ENCODE measurements around the gene MGMT. TPM values are rescaled to one million over a fixed set of nuclear protein-coding genes. Genes with fewer than 3 reads are reported as not detected.

Gene MGMT
- total RNA-seq, 1 donor from 2014 or later, result 14.5 TPM

DNA sequence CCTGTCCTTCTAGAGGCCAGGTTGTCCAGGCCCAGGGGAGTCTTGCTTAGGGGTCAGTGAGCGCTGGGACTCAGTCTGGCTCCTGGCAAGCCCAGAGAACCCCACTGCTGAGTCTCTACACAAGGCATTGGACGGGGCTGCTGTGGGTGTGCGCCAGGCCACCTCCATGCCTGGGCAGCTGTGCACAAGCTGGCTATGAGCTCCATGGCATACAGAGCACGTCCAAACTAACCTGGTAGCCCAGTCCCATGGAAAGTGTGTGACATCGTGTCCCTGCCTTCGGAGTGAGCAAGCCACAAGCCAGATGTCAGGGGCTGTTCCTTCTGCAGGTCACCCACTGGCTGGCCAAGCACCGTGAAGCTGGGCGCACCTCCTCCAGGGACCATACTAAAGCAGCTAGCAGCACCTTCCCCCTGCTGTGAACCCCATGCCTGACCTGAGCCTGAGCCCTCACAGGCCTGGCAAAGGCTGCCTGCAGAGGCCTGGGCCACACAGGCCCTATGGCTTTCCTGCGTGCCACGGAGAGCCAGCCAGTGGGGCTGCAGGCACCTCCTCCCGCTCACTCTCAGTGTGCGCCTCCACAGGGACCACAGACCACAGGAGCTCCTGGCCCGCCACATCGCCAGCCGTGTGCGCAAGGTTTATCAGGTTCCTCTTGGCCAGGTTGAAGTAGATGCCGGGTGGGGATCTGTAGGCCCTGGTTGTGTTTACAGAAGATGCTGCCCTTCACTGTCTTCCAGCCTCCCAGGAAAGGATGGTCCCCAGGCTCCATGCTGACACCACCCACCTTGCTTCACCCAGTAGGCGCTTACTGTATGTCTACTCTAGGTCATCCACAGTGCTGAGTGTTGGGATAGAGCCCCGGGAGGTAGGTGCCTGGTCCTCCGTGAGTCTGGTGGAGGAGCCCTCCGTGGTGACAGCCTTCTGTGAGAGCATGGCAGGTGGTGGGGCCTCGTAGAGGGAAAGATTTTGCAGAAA lies 277.4 kb downstream of the MGMT start:
- intact Hi-C loops (cut with DNase I), result no loop called here
- ATAC-seq, result no peak
- no peak for DNase-seq (ENCODE audit: missing footprints)

DNA sequence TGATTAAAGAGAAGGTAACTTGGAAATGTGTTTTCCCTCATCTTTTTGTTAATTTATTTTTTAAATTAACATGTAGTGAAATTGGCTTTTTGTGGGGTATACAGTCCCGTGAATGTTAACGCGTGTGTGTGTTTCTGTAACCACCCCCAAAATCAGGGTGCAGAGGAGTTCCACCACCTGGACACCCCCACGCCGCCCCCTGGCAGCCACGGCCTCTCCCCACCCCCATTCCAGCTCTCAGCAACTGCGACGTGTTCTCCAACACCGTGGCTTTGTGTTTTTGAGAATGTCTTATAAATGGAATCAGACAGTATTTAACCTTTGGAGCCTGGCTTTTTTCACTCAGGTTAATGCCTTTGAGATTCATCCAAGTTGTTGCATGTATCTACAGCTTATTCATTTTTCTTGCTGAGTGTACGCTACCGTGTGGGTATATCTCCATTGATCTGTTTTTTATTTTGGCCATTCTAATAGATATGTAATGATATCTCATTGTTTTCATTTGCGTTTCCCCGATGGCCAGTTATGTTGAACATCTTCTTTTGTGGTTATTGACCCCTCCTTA lies 278.2 kb downstream of the MGMT start:
- DNase-seq (ENCODE audit: missing footprints), result no peak
- ATAC-seq, result no peak
- intact Hi-C loops (cut with DNase I), result no loop called here

DNA sequence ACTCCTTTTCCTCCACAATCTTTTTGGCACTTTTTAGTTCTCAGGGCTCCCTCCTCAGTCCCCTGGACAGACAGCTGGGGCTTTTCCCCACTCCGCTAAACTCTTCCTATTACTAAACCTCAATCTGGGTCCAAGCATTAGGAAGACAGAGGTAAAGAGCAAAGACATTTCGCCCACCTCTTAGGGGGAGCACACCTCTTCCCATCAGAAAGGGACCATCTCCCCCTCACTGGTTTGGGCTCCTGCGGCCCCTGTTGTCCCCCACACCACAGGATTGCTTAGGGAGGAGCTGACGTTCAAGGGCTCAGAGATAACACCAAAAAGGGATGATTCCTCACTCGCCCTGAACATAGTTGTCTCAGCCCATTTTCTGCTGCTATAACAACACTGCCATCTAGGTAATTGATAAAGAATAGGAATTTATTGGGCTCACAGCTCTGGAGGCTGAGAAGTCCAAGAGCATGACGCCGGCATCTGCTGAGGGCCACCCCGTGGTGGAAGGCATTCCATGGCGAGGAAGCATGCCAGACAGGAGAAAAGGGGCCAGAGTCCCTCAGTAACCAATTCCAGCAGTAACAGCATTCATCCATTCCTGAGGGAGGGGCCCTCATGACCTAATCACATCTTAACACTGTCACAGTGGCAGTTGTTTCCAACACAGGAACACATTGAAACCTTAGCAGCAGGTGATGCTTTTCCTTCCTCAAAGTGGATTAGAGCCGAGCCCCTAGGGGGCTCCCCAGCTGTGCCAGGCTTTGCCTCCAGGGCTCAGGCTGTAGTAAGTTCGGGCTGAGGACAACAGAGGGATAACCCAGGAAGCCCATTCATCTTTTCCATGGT lies 287.4 kb downstream of the MGMT start:
- intact Hi-C loops (cut with DNase I), result no loop called here
- ATAC-seq (no peak), DNase-seq (ENCODE audit: missing footprints) (no peak)

DNA sequence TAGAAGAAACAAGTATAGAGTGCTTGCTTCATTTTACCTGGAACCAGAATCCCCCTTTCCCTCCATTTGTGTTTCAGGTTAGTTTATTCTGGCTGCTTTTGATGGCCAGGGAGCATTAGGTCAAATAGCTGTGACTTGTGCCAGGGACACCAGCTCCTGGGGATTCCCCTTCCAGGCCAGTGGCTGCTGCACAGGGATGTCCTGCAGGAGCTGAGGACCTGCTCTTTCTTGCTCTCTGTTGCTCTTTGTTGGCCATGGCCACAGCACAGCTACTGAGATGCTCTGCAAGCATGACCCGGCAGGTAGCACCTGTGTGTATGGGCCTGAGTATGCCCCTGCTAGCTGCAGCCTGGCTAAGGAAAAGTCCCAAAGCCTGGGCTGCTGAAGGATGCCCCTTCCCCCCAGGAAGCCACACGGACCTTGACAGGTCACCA lies 288.1 kb downstream of the MGMT start:
- ATAC-seq (no peak), DNase-seq (ENCODE audit: missing footprints) (no peak)
- intact Hi-C loops (cut with DNase I), result no loop called here

DNA sequence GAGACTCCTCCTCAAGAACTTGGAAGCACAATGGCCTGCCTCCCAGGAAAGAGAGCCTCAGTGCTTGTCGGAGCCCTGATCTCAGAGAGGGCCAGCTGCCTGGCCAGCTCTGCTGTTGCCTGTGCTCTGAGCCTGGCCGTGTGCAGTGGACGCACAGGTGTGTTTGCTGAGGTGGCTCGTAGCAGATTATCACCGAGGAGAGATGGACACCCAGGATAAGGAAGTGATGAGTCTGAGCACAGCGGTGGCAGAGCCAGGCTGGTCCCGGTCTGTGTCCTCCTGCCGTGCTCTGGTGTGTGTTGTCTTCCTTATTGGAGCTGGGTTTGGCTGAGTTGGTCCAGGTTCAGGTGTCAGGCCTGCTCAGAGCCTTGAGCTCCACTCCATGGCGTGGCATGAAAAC lies 288.6 kb downstream of the MGMT start:
- ATAC-seq (no peak), DNase-seq (ENCODE audit: missing footprints) (no peak)
- intact Hi-C loops (cut with DNase I), result no loop called here

DNA sequence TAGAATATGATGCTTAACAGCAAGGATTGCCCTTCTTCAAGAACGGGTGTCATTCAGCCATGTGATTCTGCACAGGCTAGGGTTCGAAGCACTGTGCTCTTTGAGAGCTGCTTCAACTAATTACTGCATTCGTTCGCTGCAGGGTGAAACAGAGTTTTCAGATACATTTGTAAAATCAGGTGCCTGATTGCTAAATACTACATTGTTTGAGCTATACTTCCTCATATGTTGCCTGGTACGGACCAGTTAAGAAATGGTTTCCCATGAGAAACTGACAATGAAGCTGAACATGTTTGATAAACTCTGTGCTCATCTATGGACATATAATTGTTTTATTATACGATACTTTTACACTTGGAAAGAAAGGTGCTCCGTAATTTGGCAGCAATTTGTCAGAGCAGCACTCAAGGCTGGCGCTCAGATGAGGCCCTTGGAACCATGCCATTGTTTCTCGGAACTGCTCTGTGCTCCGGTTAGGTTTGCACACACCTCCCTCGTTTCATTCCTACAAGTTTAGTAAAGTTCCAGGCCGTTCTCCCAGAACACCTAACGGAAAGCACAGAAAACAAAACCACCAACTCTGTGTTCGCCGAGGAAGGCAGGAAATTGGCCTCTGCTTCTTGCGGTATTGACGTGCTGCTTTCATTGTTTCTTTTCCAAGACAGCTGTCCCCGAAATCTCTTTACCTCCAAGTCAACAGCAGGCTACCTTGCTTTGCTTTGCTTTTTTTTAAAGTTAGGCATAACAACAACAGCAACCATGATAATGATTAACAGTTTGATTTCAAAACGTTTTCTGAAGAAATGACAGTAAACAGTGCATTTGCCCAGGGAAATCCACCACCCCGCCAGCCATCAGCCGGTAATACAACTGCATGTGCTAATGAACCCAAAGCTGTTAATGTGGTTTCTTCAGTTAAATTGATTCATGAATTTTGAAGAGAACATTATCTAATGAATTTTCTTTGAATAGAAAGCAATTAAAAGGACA lies 290.2 kb downstream of the MGMT start:
- intact Hi-C loops (cut with DNase I), result no loop called here
- DNase-seq (ENCODE audit: missing footprints), result no peak
- ATAC-seq, result no peak

DNA sequence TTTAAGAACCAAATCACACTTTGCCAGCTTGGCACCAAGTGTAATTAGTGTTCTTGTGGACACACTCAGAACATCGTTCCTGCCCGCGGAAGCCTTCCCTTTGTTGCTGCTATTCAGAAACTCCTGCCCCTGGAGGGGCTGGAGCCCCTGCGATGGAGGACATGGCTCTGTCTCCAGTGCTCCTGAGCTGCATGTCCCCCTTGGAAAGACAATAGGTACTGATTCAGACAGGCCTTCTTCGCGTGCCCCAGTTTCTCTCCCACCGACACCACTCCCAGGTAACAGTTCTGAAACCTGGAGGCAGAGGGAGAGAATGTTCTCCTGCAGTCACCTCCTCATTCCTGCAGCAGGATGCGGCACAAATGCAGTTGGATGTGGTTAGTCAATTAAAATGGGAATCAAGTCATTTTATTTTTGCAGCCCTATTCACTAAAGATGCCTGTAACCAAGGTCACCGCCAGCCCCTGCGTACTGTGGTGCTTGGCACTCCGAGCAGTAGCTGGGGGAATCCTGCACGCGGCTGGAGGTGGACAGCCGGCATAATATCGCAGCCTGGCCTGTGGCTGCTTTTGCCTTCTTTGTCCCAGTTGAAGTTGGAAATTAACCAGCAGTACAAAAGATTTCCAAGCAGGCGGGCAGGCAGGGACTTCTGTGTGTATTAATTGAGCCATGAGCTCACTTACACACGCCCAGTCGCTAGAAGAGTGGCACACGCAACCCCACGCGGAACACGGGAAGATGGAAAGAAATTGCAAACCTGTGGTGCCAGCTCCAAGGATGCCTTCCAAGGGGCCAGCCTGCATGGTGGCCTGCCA lies 291.4 kb downstream of the MGMT start:
- DNase-seq (ENCODE audit: missing footprints) (no peak), ATAC-seq (no peak)
- intact Hi-C loops (cut with DNase I), result no loop called here

DNA sequence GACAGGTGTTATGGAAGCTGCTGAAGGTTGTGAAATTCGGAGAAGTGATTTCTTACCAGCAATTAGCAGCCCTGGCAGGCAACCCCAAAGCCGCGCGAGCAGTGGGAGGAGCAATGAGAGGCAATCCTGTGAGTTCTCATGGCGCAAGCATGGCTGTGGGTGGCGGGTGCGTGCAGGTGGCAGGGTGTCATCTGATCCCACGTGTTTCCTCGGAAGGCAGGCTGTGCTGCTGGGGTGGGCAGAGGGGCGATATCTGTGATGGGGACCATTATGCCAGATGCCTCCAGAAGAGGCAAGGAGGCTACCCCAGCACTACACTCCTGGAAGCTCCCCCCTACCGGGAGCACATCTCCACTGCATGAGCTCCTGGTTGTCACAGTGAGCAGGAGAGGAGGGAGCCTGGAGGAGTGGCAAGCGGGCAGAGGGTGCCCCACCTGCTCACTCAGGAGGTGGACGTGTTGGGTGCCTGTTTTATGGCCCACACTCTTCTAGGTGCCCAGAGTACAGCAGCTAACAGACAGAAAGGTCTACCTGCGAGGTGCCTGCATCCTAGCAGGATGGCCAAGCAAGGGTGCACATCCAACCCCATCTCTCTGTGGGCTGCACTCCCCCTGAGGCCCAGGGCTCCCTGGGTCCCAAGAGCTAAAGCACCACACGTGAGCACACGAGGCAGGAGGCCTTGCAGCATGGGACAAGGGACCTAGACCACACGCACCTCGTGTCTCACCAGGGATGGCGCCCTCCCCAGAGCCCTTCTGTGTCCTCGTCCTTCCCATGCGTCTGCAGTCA lies 292.4 kb downstream of the MGMT start:
- intact Hi-C loops (cut with DNase I), result no loop called here
- DNase-seq (ENCODE audit: missing footprints) (no peak), ATAC-seq (no peak)

DNA sequence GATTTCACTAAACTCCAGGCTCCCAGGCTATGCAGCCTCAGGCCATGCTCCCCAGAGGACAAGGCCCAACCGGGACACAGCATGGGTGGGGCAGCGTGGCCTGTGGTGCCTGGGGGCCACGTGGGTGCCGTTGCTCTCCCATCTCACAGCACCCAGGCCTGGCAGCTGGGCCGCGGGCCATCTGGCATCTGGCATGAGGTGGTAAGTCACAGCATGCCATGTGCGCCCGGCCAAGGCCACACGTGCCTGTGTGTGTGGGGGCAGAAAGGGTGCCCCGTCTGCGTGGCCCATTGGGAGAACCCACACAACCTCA lies 292.9 kb downstream of the MGMT start:
- DNase-seq (ENCODE audit: missing footprints), result no peak
- intact Hi-C loops (cut with DNase I), result no loop called here

DNA sequence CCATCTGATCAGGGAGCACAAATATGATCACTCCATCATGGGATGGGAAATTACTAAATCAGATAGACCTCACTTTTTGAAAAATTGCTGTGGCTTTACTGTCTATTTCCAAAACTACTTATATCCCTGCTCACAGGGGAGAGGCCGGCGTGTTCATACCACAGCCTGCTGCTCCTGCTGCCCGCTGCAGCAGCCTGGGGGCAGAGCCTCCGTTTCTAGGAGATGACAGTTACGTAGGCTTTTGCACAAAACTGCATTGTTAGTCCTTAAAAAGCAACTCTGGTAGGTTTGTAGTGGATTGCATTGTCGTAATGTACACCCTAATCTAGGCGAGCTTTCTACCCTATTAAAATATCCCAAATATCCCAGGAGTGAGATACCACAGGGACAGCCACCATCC lies 293.4 kb downstream of the MGMT start:
- DNase-seq (ENCODE audit: missing footprints), result no peak
- intact Hi-C loops (cut with DNase I), result no loop called here
- no peak for ATAC-seq

More for the DNA sequence above, 292.9 kb downstream of the MGMT start:
- ATAC-seq, result no peak

DNA sequence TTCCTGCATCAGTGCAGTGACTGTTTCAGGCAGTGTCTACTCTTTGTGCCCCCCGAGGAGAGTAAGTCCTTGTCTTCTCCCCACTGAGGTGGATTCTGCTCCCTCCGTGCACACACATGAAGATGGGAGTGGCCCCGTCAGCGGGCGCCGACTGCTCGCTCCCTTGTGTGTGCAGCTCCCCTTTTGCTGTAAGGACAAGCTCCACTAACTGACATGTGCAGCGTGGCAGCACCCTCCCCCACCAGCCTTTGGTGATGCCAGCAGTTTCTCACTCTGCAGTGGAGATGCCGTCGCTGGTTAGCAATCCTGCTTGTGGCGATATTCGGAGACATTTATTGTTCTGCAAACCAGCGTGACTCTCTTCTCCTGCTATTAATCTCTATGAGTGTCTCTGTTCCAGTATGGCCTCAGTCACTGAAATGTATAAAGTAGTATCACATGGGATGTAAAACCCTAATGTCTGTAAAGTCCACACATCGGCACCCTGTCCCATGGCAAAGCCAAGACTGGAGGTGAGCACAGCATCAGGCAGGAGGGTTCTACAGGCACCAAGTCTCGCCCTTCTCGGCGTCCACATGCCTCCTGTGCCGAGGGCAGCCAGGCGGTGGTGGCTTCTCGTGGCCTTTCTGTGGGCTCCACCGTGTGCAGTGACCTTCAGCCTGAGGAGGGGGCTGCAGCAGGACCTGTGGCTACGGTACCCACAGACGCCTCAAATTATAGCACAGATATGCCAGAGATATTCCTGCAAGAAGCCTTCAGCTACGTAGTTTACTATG lies 294.3 kb downstream of the MGMT start:
- intact Hi-C loops (cut with DNase I), result no loop called here
- ATAC-seq, result no peak
- no peak for DNase-seq (ENCODE audit: missing footprints)

DNA sequence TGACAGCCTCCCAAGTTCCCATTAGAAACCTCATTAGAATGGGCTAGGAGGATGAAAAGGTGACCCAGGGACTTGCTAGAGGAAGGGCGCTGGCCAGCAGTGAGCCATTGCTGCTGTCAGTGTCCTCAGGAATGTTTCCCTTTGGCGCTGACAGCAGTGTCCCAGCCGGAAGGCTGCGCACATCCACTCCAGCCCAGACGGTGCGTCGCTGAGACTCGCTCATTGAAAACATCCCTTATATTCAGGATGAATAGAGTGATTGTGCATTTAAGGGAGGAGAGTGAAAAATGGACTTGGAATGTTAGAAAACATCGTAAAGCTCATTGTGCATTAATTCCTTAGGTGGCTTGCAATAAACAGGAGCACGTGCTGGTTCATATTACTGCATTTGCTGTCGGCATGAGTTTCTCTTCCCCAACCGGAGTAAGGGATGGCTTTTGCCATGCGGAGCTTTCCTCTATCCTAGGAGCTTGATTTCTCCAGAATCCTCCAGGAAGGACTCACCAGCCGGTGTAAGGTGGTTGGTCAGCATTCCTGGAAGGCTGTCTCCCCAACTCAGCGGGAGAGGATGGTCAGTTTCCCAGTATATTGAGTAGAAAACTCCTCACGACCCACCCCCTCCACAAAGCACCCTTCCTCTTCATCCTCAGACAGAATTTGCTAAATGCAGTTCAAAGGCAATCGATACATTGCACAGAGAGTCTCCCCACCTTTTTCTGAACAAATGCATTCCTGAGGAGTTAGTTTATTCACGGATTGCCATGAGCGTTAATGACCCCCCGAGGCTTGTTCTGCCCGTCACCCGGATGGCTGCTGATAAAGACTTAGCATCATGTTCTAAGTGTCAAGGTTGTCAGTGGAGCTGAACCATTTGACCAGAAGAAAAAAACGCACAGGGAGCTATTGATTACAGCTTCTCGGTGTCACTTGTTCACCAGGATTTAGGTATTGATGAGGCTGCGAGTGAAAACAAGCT lies 295.2 kb downstream of the MGMT start:
- ATAC-seq, result no peak

DNA sequence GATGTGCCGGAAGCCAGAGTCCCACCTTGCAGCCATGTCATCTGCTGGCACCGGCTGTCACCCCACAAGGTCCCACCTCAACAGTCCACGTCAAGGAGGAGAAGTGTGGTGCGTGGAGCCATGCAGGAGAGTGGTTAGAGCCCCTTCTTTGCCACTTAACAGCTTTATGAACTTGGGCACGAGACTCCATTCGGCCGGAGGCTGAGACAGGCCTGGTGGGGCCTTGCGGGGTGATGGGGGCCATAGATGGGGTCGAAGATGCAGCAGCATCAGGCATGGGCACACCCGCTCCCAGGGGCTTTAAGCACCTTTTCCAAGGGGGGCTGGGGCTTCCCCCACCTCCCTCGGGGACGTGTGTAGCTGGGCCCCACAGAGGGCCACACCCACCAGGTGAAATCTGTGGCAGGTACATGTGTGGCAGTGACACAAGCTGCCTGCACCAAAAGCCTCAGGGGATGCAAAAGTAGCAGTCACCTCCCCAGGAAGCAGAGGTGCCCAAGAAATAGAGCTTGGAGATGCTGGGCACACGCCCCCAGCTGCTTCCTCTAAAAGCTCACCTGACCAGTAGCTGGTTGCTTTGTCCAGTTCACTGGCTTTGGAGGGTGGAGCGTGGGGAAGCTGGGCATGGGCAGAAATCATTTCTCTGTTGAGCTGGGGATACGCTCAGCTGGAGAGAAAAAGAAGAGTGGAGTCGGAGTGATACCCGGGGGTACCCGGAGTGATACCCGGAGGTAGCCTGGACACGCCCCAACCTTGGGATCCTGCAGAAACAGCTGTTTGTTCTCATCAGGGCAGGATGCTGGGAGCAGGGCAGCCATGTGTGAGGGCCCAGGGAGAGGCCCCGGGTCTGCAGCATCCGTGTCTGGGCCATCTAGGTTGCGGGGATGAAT lies 297.2 kb downstream of the MGMT start:
- DNase-seq (ENCODE audit: missing footprints), result no peak

More for the DNA sequence above, 295.2 kb downstream of the MGMT start:
- no peak for DNase-seq (ENCODE audit: missing footprints)
- intact Hi-C loops (cut with DNase I), result no loop called here

More for the DNA sequence above, 297.2 kb downstream of the MGMT start:
- intact Hi-C loops (cut with DNase I), result no loop called here
- ATAC-seq, result no peak

Data from Right ventricle myocardium inferior (tissue), 1 donor.